A549 treated with ZK216348 at 1 μM for 4 hours (cell line): ENCODE results near the gene COL26A1. TPM values are rescaled to one million over a fixed set of nuclear protein-coding genes. Genes with fewer than 3 reads are reported as not detected.

Experiments
- total RNA-seq: library from RNA; stranded (reverse); fragments of 200-300 nt; extraction: Qiagen RNA extraction; gene quantifications from 5 replicates; pipeline ENCODE4 v1.2.3, GENCODE V29; 2022; ENCODE audit warnings: low read depth

Gene COL26A1
- 0.18 to 0.62 TPM (median 0.44 TPM) in 5 replicates for total RNA-seq

GRCh38 chr7:101362334-101363195, at the start of gene COL26A1:
Gene COL26A1 (plus strand): TSS chr7:101362875. CDS start chr7:101363033, 158 bp downstream.

GRCh38 chr7:101321491-101322401, 40.9 kb upstream of the COL26A1 start, which contains the start of gene IFT22:
Gene IFT22 (minus strand): TSS chr7:101321812. CDS start chr7:101321709, 103 bp downstream.

Other genes with a start within 250 kb of the COL26A1 start
- gene SERPINE1, start 235.8 kb upstream of the COL26A1 start, total RNA-seq = 1,301 to 1,792 TPM (median 1,475 TPM) in 5 replicates
- 133 to 146 TPM (median 140 TPM) in 5 replicates for gene AP1S1, start 208.4 kb upstream of the COL26A1 start, total RNA-seq
- gene VGF, start 197.3 kb upstream of the COL26A1 start, total RNA-seq = 8.9 to 26.8 TPM (median 17.5 TPM) in 5 replicates
- 0.13 to 0.29 TPM (median 0.22 TPM) in 5 replicates for gene NAT16, start 182.6 kb upstream of the COL26A1 start, total RNA-seq
- gene MOGAT3, start 161.8 kb upstream of the COL26A1 start, total RNA-seq = not detected in 5 replicates
- gene PLOD3, start 145.3 kb upstream of the COL26A1 start, total RNA-seq = 66.1 to 89.3 TPM (median 85.4 TPM) in 5 replicates
- 63.7 to 98.7 TPM (median 88.6 TPM) in 5 replicates for gene ZNHIT1, start 144.7 kb upstream of the COL26A1 start, total RNA-seq
- 6.5 to 14.6 TPM (median 12.5 TPM) in 5 replicates for gene CLDN15, start 125.1 kb upstream of the COL26A1 start, total RNA-seq
- 113 to 155 TPM (median 140 TPM) in 5 replicates for gene FIS1, start 117.8 kb upstream of the COL26A1 start, total RNA-seq
- 50.6 to 55.2 TPM (median 52.1 TPM) in 5 replicates for gene IFT22, start 41.1 kb upstream of the COL26A1 start, total RNA-seq